PFSK-1 (cell line): Measurements from ENCODE around the gene LY6G6D.

Experiments
- POLR2AphosphoS5 ChIP-seq: IDR thresholded peaks from 2 replicates; pipeline ENCODE4 v1.6.1; 2012; ENCODE audit warnings: low read depth, mild to moderate bottlenecking, control low read depth, low read length, moderate library complexity
- SIN3A ChIP-seq: IDR thresholded peaks from 2 replicates; pipeline ENCODE4 v1.6.1; 2012; ENCODE audit warnings: mild to moderate bottlenecking, low read length, moderate library complexity, borderline replicate concordance; ENCODE audit not compliant: insufficient read depth
- TAF1 ChIP-seq: IDR thresholded peaks from 2 replicates; pipeline ENCODE4 v1.6.1; 2012; ENCODE audit warnings: low read length, control low read depth, borderline replicate concordance; ENCODE audit not compliant: insufficient read depth
- TF ChIP-seq, protein P1 (sequence below), 2 experiments: IDR thresholded peaks; 2 replicates each; pipeline versions ENCODE4 v1.6.1 to v1.8.0; 2011 to 2012; ENCODE audit warnings: low read depth in 2 of 2, low read length in 2 of 2, control low read depth in 1 of 2, inconsistent platforms in 1 of 2, mild to moderate bottlenecking in 1 of 2, moderate library complexity in 1 of 2; ENCODE audit not compliant: insufficient read depth in 1 of 2

DNA sequence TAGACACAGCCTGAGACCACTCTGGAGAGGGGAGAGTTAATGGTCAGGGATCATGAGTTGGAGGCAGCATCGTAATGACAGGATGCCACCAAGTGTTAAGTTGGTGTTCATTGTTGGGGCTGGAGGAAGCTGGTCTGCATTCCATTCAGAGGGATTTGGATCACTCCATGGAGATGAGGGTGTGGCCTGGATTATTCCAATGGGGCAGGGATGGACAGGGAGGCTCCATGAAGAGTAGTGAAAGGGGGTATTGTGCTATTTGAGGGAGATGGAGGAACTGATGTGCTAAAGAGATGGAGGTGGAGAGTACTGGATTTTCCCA is 48.4 kb downstream of the LY6G6D start:
- TF ChIP-seq POLR2AphosphoS5: no peak
- TF ChIP-seq, protein P1, sequence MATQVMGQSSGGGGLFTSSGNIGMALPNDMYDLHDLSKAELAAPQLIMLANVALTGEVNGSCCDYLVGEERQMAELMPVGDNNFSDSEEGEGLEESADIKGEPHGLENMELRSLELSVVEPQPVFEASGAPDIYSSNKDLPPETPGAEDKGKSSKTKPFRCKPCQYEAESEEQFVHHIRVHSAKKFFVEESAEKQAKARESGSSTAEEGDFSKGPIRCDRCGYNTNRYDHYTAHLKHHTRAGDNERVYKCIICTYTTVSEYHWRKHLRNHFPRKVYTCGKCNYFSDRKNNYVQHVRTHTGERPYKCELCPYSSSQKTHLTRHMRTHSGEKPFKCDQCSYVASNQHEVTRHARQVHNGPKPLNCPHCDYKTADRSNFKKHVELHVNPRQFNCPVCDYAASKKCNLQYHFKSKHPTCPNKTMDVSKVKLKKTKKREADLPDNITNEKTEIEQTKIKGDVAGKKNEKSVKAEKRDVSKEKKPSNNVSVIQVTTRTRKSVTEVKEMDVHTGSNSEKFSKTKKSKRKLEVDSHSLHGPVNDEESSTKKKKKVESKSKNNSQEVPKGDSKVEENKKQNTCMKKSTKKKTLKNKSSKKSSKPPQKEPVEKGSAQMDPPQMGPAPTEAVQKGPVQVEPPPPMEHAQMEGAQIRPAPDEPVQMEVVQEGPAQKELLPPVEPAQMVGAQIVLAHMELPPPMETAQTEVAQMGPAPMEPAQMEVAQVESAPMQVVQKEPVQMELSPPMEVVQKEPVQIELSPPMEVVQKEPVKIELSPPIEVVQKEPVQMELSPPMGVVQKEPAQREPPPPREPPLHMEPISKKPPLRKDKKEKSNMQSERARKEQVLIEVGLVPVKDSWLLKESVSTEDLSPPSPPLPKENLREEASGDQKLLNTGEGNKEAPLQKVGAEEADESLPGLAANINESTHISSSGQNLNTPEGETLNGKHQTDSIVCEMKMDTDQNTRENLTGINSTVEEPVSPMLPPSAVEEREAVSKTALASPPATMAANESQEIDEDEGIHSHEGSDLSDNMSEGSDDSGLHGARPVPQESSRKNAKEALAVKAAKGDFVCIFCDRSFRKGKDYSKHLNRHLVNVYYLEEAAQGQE (IDR thresholded peaks at IDR 0.05; ENCODE audit: insufficient read depth in 1 of 2, low read depth in 2 of 2, low read length in 2 of 2): no peak
- no peak for TF ChIP-seq SIN3A
- no peak for TF ChIP-seq TAF1
